GM12875 (cell line): ENCODE data around the gene DHRS12.

ENCODE experiments used
- H3K4me3 ChIP-seq: one replicate; pipeline ENCODE4 v1.5.1; 2011; ENCODE audit warnings: low read depth, low read length, control low read depth
- CTCF ChIP-seq: IDR thresholded peaks from 2 replicates; pipeline ENCODE4 v1.5.1; 2011; ENCODE audit warnings: low read depth, mild to moderate bottlenecking, control low read depth, inconsistent platforms, low read length, moderate library complexity, borderline replicate concordance; ENCODE audit not compliant: insufficient read depth

DHRS12 gene

GRCh38 chr13:51776179-51776578 is 27.8 kb downstream of the DHRS12 start:
- TF ChIP-seq CTCF, result no peak
- no peak overlapping the region for H3K4me3 ChIP-seq

GRCh38 chr13:51773515-51773914 is 30.4 kb downstream of the DHRS12 start:
- TF ChIP-seq CTCF, result no peak

GRCh38 chr13:51772781-51773180 is 31.2 kb downstream of the DHRS12 start:
- TF ChIP-seq CTCF, result no peak
- H3K4me3 ChIP-seq, result no peak overlapping the region

More at GRCh38 chr13:51773515-51773914, 30.4 kb downstream of the DHRS12 start:
- no peak overlapping the region for H3K4me3 ChIP-seq

GRCh38 chr13:51772105-51772455 is 31.9 kb downstream of the DHRS12 start:
- no peak overlapping the region for H3K4me3 ChIP-seq
- TF ChIP-seq CTCF, result no peak

GRCh38 chr13:51771418-51772104 is 32.4 kb downstream of the DHRS12 start:
- no peak for TF ChIP-seq CTCF

GRCh38 chr13:51770681-51771417 is 33.1 kb downstream of the DHRS12 start:
- H3K4me3 ChIP-seq, result no peak overlapping the region
- TF ChIP-seq CTCF, result no peak

More at GRCh38 chr13:51771418-51772104, 32.4 kb downstream of the DHRS12 start:
- H3K4me3 ChIP-seq, result no peak overlapping the region

- TF ChIP-seq CTCF, result no peak
- H3K4me3 ChIP-seq, result no peak overlapping the region
These were observed 33.8 kb downstream of the DHRS12 start for GRCh38 chr13:51770160-51770559.
